ENCODE measurements around the gene ZNF664.
"Not testable (repeated sequence)": the region's sequence is repeated elsewhere in the genome, so short reads cannot be mapped to it uniquely, and the experiment has no call there.

The ZNF664 gene

GRCh38 chr12:123942238-123942653, 30.8 kb upstream of the ZNF664 start:
- DNase-seq, result no peak

- DNase-seq, result no peak
Observed at GRCh38 chr12:123942911-123943648, 29.9 kb upstream of the ZNF664 start.

GRCh38 chr12:123943816-123944215, 29.2 kb upstream of the ZNF664 start:
- no peak for DNase-seq

- no peak for DNase-seq
Observed at GRCh38 chr12:123944696-123945095, 28.3 kb upstream of the ZNF664 start.

GRCh38 chr12:123945287-123946151, 27.5 kb upstream of the ZNF664 start:
- no peak for DNase-seq

GRCh38 chr12:123946152-123946515, 26.9 kb upstream of the ZNF664 start:
- DNase-seq, result no peak

- not testable (repeated sequence) for DNase-seq
Observed at GRCh38 chr12:123946516-123947505, 26.2 kb upstream of the ZNF664 start.

GRCh38 chr12:123947531-123947930, 25.5 kb upstream of the ZNF664 start:
- not testable (repeated sequence) for DNase-seq

- no peak for DNase-seq
Observed at GRCh38 chr12:123948401-123948795, 24.6 kb upstream of the ZNF664 start.

- DNase-seq, result peak; percentile 71
Observed at GRCh38 chr12:123948796-123949769, 23.9 kb upstream of the ZNF664 start.

- DNase-seq, result no peak
Observed at GRCh38 chr12:123949770-123950165, 23.2 kb upstream of the ZNF664 start.

GRCh38 chr12:123950476-123951349, 22.3 kb upstream of the ZNF664 start:
- no peak for DNase-seq

GRCh38 chr12:123951467-123951866, 21.5 kb upstream of the ZNF664 start:
- no peak for DNase-seq

GRCh38 chr12:123952037-123952436, 21.0 kb upstream of the ZNF664 start:
- DNase-seq, result no peak

GRCh38 chr12:123954647-123955350, 18.2 kb upstream of the ZNF664 start:
- no peak for DNase-seq

GRCh38 chr12:123956249-123956648, 16.8 kb upstream of the ZNF664 start:
- DNase-seq, result no peak

- no peak for DNase-seq
Observed at GRCh38 chr12:123957196-123957595, 15.8 kb upstream of the ZNF664 start.

GRCh38 chr12:123958462-123958861, 14.6 kb upstream of the ZNF664 start:
- no peak for DNase-seq

- DNase-seq, result no peak
Observed at GRCh38 chr12:123958876-123959275, 14.1 kb upstream of the ZNF664 start.
